ENCODE results near the gene STUM.

Gene STUM

DNA sequence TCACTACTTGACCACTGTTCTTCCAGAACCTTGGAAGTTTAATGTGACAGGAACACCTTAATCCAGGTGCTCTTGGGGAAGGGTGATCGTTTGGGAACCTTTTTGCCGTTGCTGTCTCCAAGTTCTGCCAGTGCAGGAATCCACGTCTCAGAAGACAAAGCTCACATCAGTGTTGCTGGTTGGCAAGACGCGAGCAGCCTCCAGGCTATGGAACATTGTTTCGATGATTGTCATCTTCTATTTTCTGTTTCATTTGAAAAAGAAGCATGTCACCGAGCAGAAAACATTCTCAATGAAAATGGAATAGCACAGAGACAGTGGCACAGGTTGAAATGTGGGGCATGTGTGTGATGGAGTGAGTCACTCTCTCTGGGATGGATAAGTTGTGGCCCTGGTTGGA lies 11.7 kb downstream of the STUM start:
- Mint-ChIP-seq H3K36me3 (no peaks in the 10 kb centered on the region), H3K4me3 (no peak overlapping the region), H3K4me1 (no peaks in the 10 kb centered on the region), H3K9me3 (no peaks in the 10 kb centered on the region), H3K27ac (no peak overlapping the region), H3K27me3 (peaks cover 15% of the 10 kb centered on the region)
- CTCF ChIA-PET: no interaction called here
- DNase-seq: no peak

DNA sequence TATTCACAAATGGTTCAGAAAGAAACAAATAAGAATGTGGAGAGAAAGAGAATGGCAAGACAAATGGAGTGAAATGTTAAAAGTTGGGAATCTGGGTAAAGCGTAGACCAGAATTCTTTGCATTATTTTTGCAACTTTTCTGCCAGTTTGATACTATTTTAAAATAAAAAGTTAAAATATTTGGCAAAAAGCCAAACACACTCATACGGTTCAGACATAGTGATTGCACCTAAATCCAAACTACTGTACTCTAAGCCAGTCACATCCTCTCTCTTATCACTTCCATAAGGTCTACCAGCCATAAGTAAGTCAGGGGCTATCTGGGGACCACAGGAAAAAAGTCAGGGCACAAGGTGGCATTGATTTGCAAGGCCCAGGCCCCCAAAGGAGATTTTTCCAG lies 14.4 kb downstream of the STUM start:
- Mint-ChIP-seq H3K4me1 (no peaks in the 10 kb centered on the region), H3K36me3 (no peaks in the 10 kb centered on the region), H3K4me3 (no peak overlapping the region), H3K9me3 (no peaks in the 10 kb centered on the region), H3K27ac (no peak overlapping the region), H3K27me3 (peaks cover 28% of the 10 kb centered on the region)
- CTCF ChIA-PET: no interaction called here
- DNase-seq: no peak

- no peak overlapping the region for H3K4me3 Mint-ChIP-seq
- H3K36me3 Mint-ChIP-seq: no peaks in the 10 kb centered on the region
- no peaks in the 10 kb centered on the region for H3K4me1 Mint-ChIP-seq
- CTCF ChIA-PET: no interaction called here
- no peak overlapping the region for H3K27ac Mint-ChIP-seq
- no peak for DNase-seq
- no peaks in the 10 kb centered on the region for H3K9me3 Mint-ChIP-seq
- peaks cover 32% of the 10 kb centered on the region for H3K27me3 Mint-ChIP-seq
Observed at GRCh38 chr1:226563666-226564065, 15.1 kb downstream of the STUM start.

GRCh38 chr1:226565476-226565875 lies 16.9 kb downstream of the STUM start:
- DNase-seq: no peak
- no peaks in the 10 kb centered on the region for H3K36me3 Mint-ChIP-seq
- peaks cover 44% of the 10 kb centered on the region for H3K27me3 Mint-ChIP-seq
- H3K9me3 Mint-ChIP-seq: no peaks in the 10 kb centered on the region
- H3K4me1 Mint-ChIP-seq: no peaks in the 10 kb centered on the region
- no peak overlapping the region for H3K27ac Mint-ChIP-seq
- no peak overlapping the region for H3K4me3 Mint-ChIP-seq
- CTCF ChIA-PET: no interaction called here

- CTCF ChIA-PET: no interaction called here
- H3K4me3 Mint-ChIP-seq: no peak overlapping the region
- H3K4me1 Mint-ChIP-seq: no peaks in the 10 kb centered on the region
- no peaks in the 10 kb centered on the region for H3K36me3 Mint-ChIP-seq
- H3K27ac Mint-ChIP-seq: no peak overlapping the region
- peaks cover 43% of the 10 kb centered on the region for H3K27me3 Mint-ChIP-seq
- DNase-seq: no peak
- no peaks in the 10 kb centered on the region for H3K9me3 Mint-ChIP-seq
Observed at GRCh38 chr1:226566234-226566633, 17.7 kb downstream of the STUM start.

DNA sequence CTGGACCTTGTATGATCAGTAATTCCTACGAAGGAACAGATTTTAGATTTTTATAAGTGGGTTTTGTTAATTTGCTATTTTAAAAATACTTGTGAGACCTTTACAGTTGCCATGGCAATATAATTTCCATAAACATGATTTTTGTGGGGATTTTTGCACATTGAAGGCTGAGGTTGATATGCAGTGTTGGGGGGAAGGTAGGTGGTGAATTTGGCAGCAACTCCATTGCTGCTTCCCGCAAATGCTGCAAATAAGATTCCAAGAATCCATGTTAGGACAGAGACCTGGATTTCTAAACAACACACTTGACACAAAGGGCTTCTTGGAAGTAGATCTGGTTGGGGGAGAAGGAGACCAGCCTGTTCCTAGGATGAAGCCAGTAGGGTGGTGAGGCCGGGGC lies 18.2 kb downstream of the STUM start:
- CTCF ChIA-PET: no interaction called here
- DNase-seq: no peak
- Mint-ChIP-seq H3K36me3 (no peaks in the 10 kb centered on the region), H3K27me3 (peaks cover 46% of the 10 kb centered on the region), H3K4me3 (no peak overlapping the region), H3K9me3 (no peaks in the 10 kb centered on the region), H3K4me1 (no peaks in the 10 kb centered on the region), H3K27ac (no peak overlapping the region)

DNA sequence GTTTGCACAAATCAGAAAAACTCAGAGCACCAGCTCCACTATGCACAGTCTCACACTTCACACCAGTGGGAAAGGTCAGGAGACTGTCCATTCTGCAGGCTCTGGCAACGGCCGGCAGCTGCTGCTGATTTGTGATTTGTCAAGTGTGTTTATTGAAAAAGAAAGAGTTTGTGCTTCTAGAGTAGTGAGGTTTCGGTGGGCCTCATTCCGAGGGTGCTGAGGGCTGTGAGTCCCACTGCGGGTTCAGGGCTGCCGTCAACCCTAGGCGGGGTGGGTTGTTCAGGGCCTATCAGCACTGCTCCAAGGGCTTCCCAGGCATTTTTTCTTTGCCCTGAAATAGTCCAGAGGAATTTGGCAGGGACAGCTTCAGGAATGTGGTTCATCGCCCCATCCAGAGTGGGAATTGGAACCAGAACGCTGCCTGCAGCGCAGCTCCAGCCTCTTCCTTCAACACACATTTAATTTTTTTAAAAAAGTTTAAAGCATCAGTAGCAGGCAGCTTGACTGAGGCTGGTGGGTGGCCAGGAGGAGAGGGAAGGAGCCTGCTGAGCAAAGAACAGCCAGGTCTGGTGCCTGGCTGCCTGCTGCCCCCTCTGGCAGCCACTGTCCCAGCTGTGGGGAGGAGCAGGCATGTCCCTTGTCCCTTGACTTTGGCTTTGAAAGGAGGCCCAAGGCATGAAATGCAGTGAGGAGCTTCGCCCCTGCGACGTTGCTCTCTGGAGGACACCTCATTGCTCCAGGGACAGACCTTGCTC lies 19.7 kb downstream of the STUM start:
- Mint-ChIP-seq H3K27ac (no peak overlapping the region), H3K4me1 (no peaks in the 10 kb centered on the region), H3K9me3 (no peaks in the 10 kb centered on the region), H3K4me3 (no peak overlapping the region), H3K27me3 (peaks cover 51% of the 10 kb centered on the region), H3K36me3 (no peaks in the 10 kb centered on the region)
- no peak for DNase-seq
- CTCF ChIA-PET: interaction anchor here (2.3 kb wide), 1 partner anchor 40 kb away, joined by 5 read pairs; no protein-coding TSS in a partner anchor

- Mint-ChIP-seq H3K4me3 (no peak overlapping the region), H3K36me3 (no peaks in the 10 kb centered on the region), H3K9me3 (no peaks in the 10 kb centered on the region), H3K27me3 (peaks cover 51% of the 10 kb centered on the region), H3K4me1 (no peaks in the 10 kb centered on the region), H3K27ac (no peak overlapping the region)
- CTCF ChIA-PET: interaction anchor here (0.9 to 2.3 kb wide), 3 partner anchors 20 to 39 kb away, joined by 4 to 5 read pairs (median 4); no protein-coding TSS in a partner anchor
- DNase-seq: no peak
Observed at GRCh38 chr1:226568975-226569741, 20.6 kb downstream of the STUM start.

- Mint-ChIP-seq H3K9me3 (no peaks in the 10 kb centered on the region), H3K27me3 (peaks cover 50% of the 10 kb centered on the region), H3K4me1 (no peaks in the 10 kb centered on the region), H3K36me3 (no peaks in the 10 kb centered on the region), H3K27ac (no peak overlapping the region), H3K4me3 (no peak overlapping the region)
- CTCF ChIA-PET: interaction anchor here (0.9 to 2.3 kb wide), 3 partner anchors 19 to 39 kb away, joined by 4 to 5 read pairs (median 4); no protein-coding TSS in a partner anchor
- DNase-seq: peak; percentile 31
Observed at GRCh38 chr1:226569879-226570547, 21.4 kb downstream of the STUM start.

DNA sequence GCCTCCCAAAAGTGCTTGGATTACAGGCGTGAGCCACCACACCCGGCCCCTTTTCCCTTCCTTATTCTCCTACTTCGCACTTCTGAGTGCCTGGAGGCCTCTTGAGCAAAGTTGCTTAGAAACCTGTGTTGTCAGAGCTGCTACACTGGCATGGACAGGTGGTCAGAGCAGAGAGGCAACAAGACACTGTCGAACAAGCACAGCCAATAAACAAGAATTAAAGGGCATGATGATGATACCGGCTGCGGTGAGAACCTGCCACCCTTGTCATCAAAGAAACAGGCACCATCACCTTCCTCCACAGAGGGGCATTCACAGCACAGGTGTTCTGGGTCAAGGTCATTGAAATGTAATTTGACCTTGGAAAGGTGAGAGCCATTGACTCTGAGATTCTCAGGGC lies 23.3 kb downstream of the STUM start:
- H3K4me3 Mint-ChIP-seq: no peak overlapping the region
- H3K27me3 Mint-ChIP-seq: peaks cover 38% of the 10 kb centered on the region
- H3K36me3 Mint-ChIP-seq: no peaks in the 10 kb centered on the region

GRCh38 chr1:226572325-226572726 lies 23.8 kb downstream of the STUM start:
- Mint-ChIP-seq H3K4me1 (no peaks in the 10 kb centered on the region), H3K4me3 (no peak overlapping the region), H3K36me3 (no peaks in the 10 kb centered on the region), H3K27me3 (peaks cover 34% of the 10 kb centered on the region), H3K9me3 (no peaks in the 10 kb centered on the region), H3K27ac (no peak overlapping the region)
- DNase-seq: no peak
- CTCF ChIA-PET: no interaction called here

More for the DNA sequence above, 23.3 kb downstream of the STUM start:
- no peak for DNase-seq
- H3K27ac Mint-ChIP-seq: no peak overlapping the region
- no peaks in the 10 kb centered on the region for H3K4me1 Mint-ChIP-seq
- CTCF ChIA-PET: no interaction called here
- H3K9me3 Mint-ChIP-seq: no peaks in the 10 kb centered on the region

- Mint-ChIP-seq H3K36me3 (no peaks in the 10 kb centered on the region), H3K4me1 (no peaks in the 10 kb centered on the region), H3K27ac (no peak overlapping the region), H3K9me3 (no peaks in the 10 kb centered on the region), H3K27me3 (peaks cover 20% of the 10 kb centered on the region), H3K4me3 (no peak overlapping the region)
- CTCF ChIA-PET: no interaction called here
- no peak for DNase-seq
Observed at GRCh38 chr1:226574044-226574443, 25.5 kb downstream of the STUM start.

- peaks cover 21% of the 10 kb centered on the region for H3K27me3 Mint-ChIP-seq
- CTCF ChIA-PET: no interaction called here
- H3K4me1 Mint-ChIP-seq: no peaks in the 10 kb centered on the region
- no peaks in the 10 kb centered on the region for H3K36me3 Mint-ChIP-seq
- H3K27ac Mint-ChIP-seq: no peak overlapping the region
- DNase-seq: no peak
- no peaks in the 10 kb centered on the region for H3K9me3 Mint-ChIP-seq
- H3K4me3 Mint-ChIP-seq: no peak overlapping the region
Observed at GRCh38 chr1:226574591-226575435, 26.2 kb downstream of the STUM start.

DNA sequence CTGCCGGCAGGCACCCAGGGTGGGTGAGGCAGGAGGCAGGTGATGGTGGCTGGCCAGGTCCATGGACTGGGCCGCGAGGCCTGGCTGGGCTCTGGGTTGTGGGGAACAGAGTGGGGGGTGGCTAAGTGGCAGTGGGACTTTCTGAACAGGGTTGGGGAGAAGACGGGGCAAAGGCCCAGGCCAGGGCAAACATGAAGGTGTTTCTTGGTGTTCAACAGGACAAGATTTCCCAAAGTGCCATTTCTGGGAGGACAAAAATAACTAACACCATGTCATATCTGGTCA lies 26.8 kb downstream of the STUM start:
- H3K27ac Mint-ChIP-seq: no peak overlapping the region

More for the DNA sequence above, 26.8 kb downstream of the STUM start:
- H3K4me1 Mint-ChIP-seq: no peaks in the 10 kb centered on the region
- no peak for DNase-seq
- CTCF ChIA-PET: no interaction called here
- peaks cover 21% of the 10 kb centered on the region for H3K27me3 Mint-ChIP-seq
- H3K36me3 Mint-ChIP-seq: no peaks in the 10 kb centered on the region
- H3K9me3 Mint-ChIP-seq: no peaks in the 10 kb centered on the region
- no peak overlapping the region for H3K4me3 Mint-ChIP-seq

Data from activated naive CD4-positive, alpha-beta T cell treated with anti-CD3 and anti-CD28 coated beads, Interleukin-2, amount 10 ng/mL, durations not matched to agents 7 days and 5 days (primary cell).